CD14-positive monocyte (primary cell): ENCODE measurements around the gene TMEM140. TPM values are rescaled to one million over a fixed set of nuclear protein-coding genes. Genes with fewer than 3 reads are reported as not detected.

Experiments
- DNase-seq, 3 donors: peaks; one replicate each; pipeline ENCODE4 v3.0.0-alpha.2; 2011 to 2022
- H2AFZ ChIP-seq: 2 replicates; pipeline ENCODE4 v1.6.0; 2012; ENCODE audit warnings: mild to moderate bottlenecking, low read depth, low read length, inconsistent platforms; ENCODE audit not compliant: insufficient read depth, poor library complexity, severe bottlenecking
- H3K27ac ChIP-seq, 2 donors: 1 replicate in 1 of 2; 2 replicates in 1 of 2; pipeline ENCODE4 v1.5.1; 2012 to 2013; ENCODE audit warnings: low read length in 2 of 2, control low read depth in 1 of 2, inconsistent platforms in 1 of 2, low read depth in 1 of 2, mild to moderate bottlenecking in 1 of 2
- H3K27me3 ChIP-seq, 2 donors: one replicate each; pipeline versions ENCODE4 v1.6.0 to v1.6.1; 2011 to 2013; ENCODE audit warnings: low read length in 2 of 2; ENCODE audit not compliant: control insufficient read depth in 2 of 2, insufficient read depth in 2 of 2
- H3K36me3 ChIP-seq, 2 donors: replicated peaks in 1 of 2; 1 replicate in 1 of 2; 2 replicates in 1 of 2; pipeline versions ENCODE4 v1.5.1 to v1.6.1; 2012 to 2013; ENCODE audit warnings: low read length in 2 of 2, control low read depth in 1 of 2, inconsistent platforms in 1 of 2, mild to moderate bottlenecking in 1 of 2; ENCODE audit not compliant: insufficient read depth in 2 of 2, control insufficient read depth in 1 of 2
- H3K4me1 ChIP-seq, 2 donors: 1 replicate in 1 of 2; 2 replicates in 1 of 2; pipeline versions ENCODE4 v1.5.1 to v1.6.1; 2012 to 2013; ENCODE audit warnings: low read length in 2 of 2, control low read depth in 1 of 2, inconsistent platforms in 1 of 2, mild to moderate bottlenecking in 1 of 2, moderate library complexity in 1 of 2; ENCODE audit not compliant: insufficient read depth in 2 of 2, control insufficient read depth in 1 of 2
- H3K4me2 ChIP-seq: replicated peaks from 2 replicates; pipeline ENCODE3; 2012; ENCODE audit warnings: low read length, moderate library complexity, mild to moderate bottlenecking; ENCODE audit not compliant: poor library complexity, severe bottlenecking; ENCODE audit errors: extremely low read depth
- H3K4me3 ChIP-seq, 3 experiments: fragments of 200-600 bp in 1 of 3; sonication (generic) in 1 of 3; replicated peaks in 1 of 3; 1 replicate in 2 of 3; 2 replicates in 1 of 3; pipeline ENCODE4 v1.5.1; 2011 to 2013; ENCODE audit warnings: low read length in 3 of 3, mild to moderate bottlenecking in 3 of 3, control low read depth in 2 of 3, low read depth in 2 of 3, inconsistent platforms in 1 of 3, moderate library complexity in 1 of 3
- H3K79me2 ChIP-seq: 2 replicates; pipeline ENCODE4 v1.6.0; 2012; ENCODE audit warnings: mild to moderate bottlenecking, control low read depth, inconsistent platforms, low read length, moderate library complexity; ENCODE audit not compliant: insufficient read depth
- H3K9ac ChIP-seq: 2 replicates; pipeline ENCODE4 v1.6.0; 2017; ENCODE audit warnings: low read length, mild to moderate bottlenecking; ENCODE audit not compliant: insufficient read depth, poor library complexity, severe bottlenecking
- H3K9me3 ChIP-seq, 2 donors: replicated peaks in 1 of 2; 1 replicate in 1 of 2; 2 replicates in 1 of 2; pipeline versions ENCODE4 v1.5.1 to v1.6.1; 2012 to 2013; ENCODE audit warnings: low read length in 2 of 2, control low read depth in 1 of 2; ENCODE audit not compliant: control insufficient read depth in 1 of 2, insufficient read depth in 1 of 2
- H4K20me1 ChIP-seq: 2 replicates; pipeline ENCODE4 v1.6.0; 2012; ENCODE audit warnings: mild to moderate bottlenecking, low read length, control low read depth, moderate library complexity; ENCODE audit not compliant: insufficient read depth
- H3K27ac Mint-ChIP-seq, 7 donors: one replicate each; pipeline ENCODE4 v1.8.0; 2020; ENCODE audit warnings: mild to moderate bottlenecking in 7 of 7, mixed read lengths in 7 of 7, moderate library complexity in 6 of 7, inconsistent platforms in 2 of 7
- H3K27me3 Mint-ChIP-seq, 3 donors: one replicate each; pipeline ENCODE4 v1.8.0; 2021 to 2022; ENCODE audit warnings: low read depth in 3 of 3, mild to moderate bottlenecking in 3 of 3, mixed read lengths in 3 of 3, moderate library complexity in 3 of 3, inconsistent platforms in 1 of 3
- H3K36me3 Mint-ChIP-seq, 2 donors: one replicate each; pipeline ENCODE4 v1.8.0; 2020; ENCODE audit warnings: mixed read lengths in 2 of 2, inconsistent platforms in 1 of 2, mild to moderate bottlenecking in 1 of 2
- H3K4me1 Mint-ChIP-seq: one replicate; pipeline ENCODE4 v1.8.0; 2020; ENCODE audit warnings: mild to moderate bottlenecking, mixed read lengths
- H3K4me3 Mint-ChIP-seq, 2 donors: one replicate each; pipeline ENCODE4 v1.8.0; 2020; ENCODE audit warnings: mild to moderate bottlenecking in 2 of 2, mixed read lengths in 2 of 2, moderate library complexity in 1 of 2
- H3K9me3 Mint-ChIP-seq, 7 donors: one replicate each; pipeline ENCODE4 v1.8.0; 2020 to 2022; ENCODE audit warnings: mixed read lengths in 7 of 7, mild to moderate bottlenecking in 6 of 7, moderate library complexity in 6 of 7, inconsistent platforms in 2 of 7
- CTCF ChIP-seq: fragments of 200-600 bp; IDR thresholded peaks from one replicate; pipeline ENCODE4 v1.8.0; 2022; ENCODE audit warnings: antibody characterized with exemption, mild to moderate bottlenecking
- WGBS: methylation state at CpG from one replicate; pipeline ENCODE4 v1.1.5; 2013; ENCODE audit warnings: missing lambda C conversion rate; ENCODE audit not compliant: insufficient coverage; 5-methylcytosine and 5-hydroxymethylcytosine counted together
- intact Hi-C, 2 donors: fragments of 100-400 bp; cut with micrococcal nuclease; formaldehyde crosslinking; loops; one replicate each; pipeline versions ENCODE4 v1.15.0 to v1.15.1; 2023
- polyA plus RNA-seq, 3 donors: library from polyadenylated mRNA; depleted of rRNA in 1 of 3; unstranded in 2 of 3; stranded (reverse) in 1 of 3; fragments of 300-500 nt in 2 of 3; fragments of >200 nt in 1 of 3; fragmentation: Illumina TruSeq in 2 of 3; gene quantifications; 1 replicate in 2 of 3; 2 replicates in 1 of 3; pipeline ENCODE4 v1.2.3, GENCODE V29; 2012 to 2021

TMEM140 gene
- polyA plus RNA-seq, 3 donors = 2.9 to 14.7 (median 10.6) TPM

GRCh38 chr7:135151132-135151531 lies 3.3 kb downstream of the TMEM140 start:
- intact Hi-C loops = loop anchor here in 1 of 2 donors (2.0 to 5.0 kb wide), 2 partner anchors 18 to 56 kb away; no protein-coding TSS in a partner anchor
- Mint-ChIP-seq H3K27ac (peak overlapping the region; percentile 99 to 100 (median 99)), H3K4me1 (peaks cover 63% of the 10 kb centered on the region), H3K36me3 (peaks cover 27 to 45% of the 10 kb centered on the region in 2 donors), H3K27me3 (no peaks in the 10 kb centered on the region), H3K9me3 (peaks cover 9 to 33% (median 16%) of the 10 kb centered on the region in 7 donors), H3K4me3 (peak overlapping the region; percentile 88 to 96)
- H3K9me3 ChIP-seq = peaks cover 5 to 8% of the 10 kb centered on the region in 2 donors
- H3K27ac ChIP-seq = peak overlapping the region; percentile 88 to 99
- H3K4me3 ChIP-seq = peak overlapping the region in 1 of 3 experiments; percentile 81
- peak overlapping the region; percentile 75 for H3K9ac ChIP-seq
- no peaks in the 10 kb centered on the region for H4K20me1 ChIP-seq
- no peak for TF ChIP-seq CTCF
- WGBS = 43% methylated on average over 2 of the region's 2 CpGs
- peak; percentile 67 to 75 (median 68) for DNase-seq
- peak overlapping the region; percentile 77 for H3K4me2 ChIP-seq
- H3K36me3 ChIP-seq = peaks cover 0 to 8% of the 10 kb centered on the region in 2 donors
- H2AFZ ChIP-seq = no peak overlapping the region
- peaks cover 52 to 60% of the 10 kb centered on the region in 2 donors for H3K4me1 ChIP-seq
- H3K27me3 ChIP-seq = no peaks in the 10 kb centered on the region
- peaks cover 67% of the 10 kb centered on the region for H3K79me2 ChIP-seq

- Mint-ChIP-seq H3K27ac (peak overlapping the region; percentile 99 to 100 (median 99)), H3K9me3 (peaks cover 12 to 37% (median 20%) of the 10 kb centered on the region in 7 donors), H3K4me1 (peaks cover 61% of the 10 kb centered on the region), H3K36me3 (peaks cover 31 to 49% of the 10 kb centered on the region in 2 donors), H3K27me3 (no peaks in the 10 kb centered on the region), H3K4me3 (peak overlapping the region in 1 of 2 donors; percentile 88)
- H3K9me3 ChIP-seq = peaks cover 5 to 12% of the 10 kb centered on the region in 2 donors
- no peaks in the 10 kb centered on the region for H4K20me1 ChIP-seq
- H2AFZ ChIP-seq = no peak overlapping the region
- peaks cover 0 to 12% of the 10 kb centered on the region in 2 donors for H3K36me3 ChIP-seq
- peak overlapping the region; percentile 75 for H3K9ac ChIP-seq
- no peak for TF ChIP-seq CTCF
- H3K4me2 ChIP-seq = peak overlapping the region; percentile 77
- peak overlapping the region in 1 of 3 experiments; percentile 81 for H3K4me3 ChIP-seq
- no peaks in the 10 kb centered on the region for H3K27me3 ChIP-seq
- DNase-seq = peak; percentile 94 to 96 (median 95)
- H3K27ac ChIP-seq = peak overlapping the region; percentile 88 to 99
- H3K79me2 ChIP-seq = peaks cover 71% of the 10 kb centered on the region
- peaks cover 52 to 60% of the 10 kb centered on the region in 2 donors for H3K4me1 ChIP-seq
- intact Hi-C loops = loop anchor here in 1 of 2 donors (2.0 to 5.0 kb wide), 2 partner anchors 17 to 56 kb away; no protein-coding TSS in a partner anchor
- WGBS = 19% methylated on average over 5 of the region's 6 CpGs
These were observed 3.7 kb downstream of the TMEM140 start for GRCh38 chr7:135151533-135151932.
